ENCODE results near the gene CARD11.
"Not testable (repeated sequence)": the region's sequence is repeated elsewhere in the genome, so short reads cannot be mapped to it uniquely, and the experiment has no call there.

The CARD11 gene

GRCh38 chr7:3063016-3063753 is 19.5 kb upstream of the CARD11 start:
- no peak for DNase-seq

- no peak for DNase-seq
Observed at GRCh38 chr7:3057066-3057420, 13.4 kb upstream of the CARD11 start.

GRCh38 chr7:3056234-3057065 is 12.8 kb upstream of the CARD11 start:
- no peak for DNase-seq

- no peak for DNase-seq
Observed at GRCh38 chr7:3055626-3056025, 12.0 kb upstream of the CARD11 start.

GRCh38 chr7:3042861-3043489 is 692 bp downstream of the CARD11 start:
- no peak for DNase-seq

- no peak for DNase-seq
Observed at GRCh38 chr7:3041986-3042675, 1.5 kb downstream of the CARD11 start.

- DNase-seq = no peak
Observed at GRCh38 chr7:3039787-3040186, 3.9 kb downstream of the CARD11 start.

GRCh38 chr7:3038011-3038410 is 5.7 kb downstream of the CARD11 start:
- not testable (repeated sequence) for DNase-seq

- DNase-seq = no peak
Observed at GRCh38 chr7:3037259-3037658, 6.4 kb downstream of the CARD11 start.

GRCh38 chr7:3034591-3035150 is 9.0 kb downstream of the CARD11 start:
- DNase-seq = no peak

GRCh38 chr7:3033581-3033980 is 10.1 kb downstream of the CARD11 start:
- no peak for DNase-seq

GRCh38 chr7:3033136-3033535 is 10.5 kb downstream of the CARD11 start:
- DNase-seq = no peak

GRCh38 chr7:3032256-3032655 is 11.4 kb downstream of the CARD11 start:
- DNase-seq = no peak

- DNase-seq = no peak
Observed at GRCh38 chr7:3029138-3029537, 14.5 kb downstream of the CARD11 start.

GRCh38 chr7:3028758-3029093 is 14.9 kb downstream of the CARD11 start:
- no peak for DNase-seq

GRCh38 chr7:3028071-3028757 is 15.5 kb downstream of the CARD11 start:
- no peak for DNase-seq

GRCh38 chr7:3027005-3027845 is 16.4 kb downstream of the CARD11 start:
- no peak for DNase-seq

- DNase-seq = no peak
Observed at GRCh38 chr7:3025616-3026015, 18.1 kb downstream of the CARD11 start.

GRCh38 chr7:3021825-3022224 is 21.8 kb downstream of the CARD11 start:
- DNase-seq = no peak

- DNase-seq = not testable (repeated sequence)
Observed at GRCh38 chr7:3021224-3021623, 22.4 kb downstream of the CARD11 start.

GRCh38 chr7:3020416-3020815 is 23.3 kb downstream of the CARD11 start:
- DNase-seq = no peak

- no peak for DNase-seq
Observed at GRCh38 chr7:3019801-3020200, 23.9 kb downstream of the CARD11 start.

All from SW 1271 (cell line).